CD14-positive monocyte (primary cell): ENCODE results near the gene KIF3C. TPM values are rescaled to one million over a fixed set of nuclear protein-coding genes. Genes with fewer than 3 reads are reported as not detected.
"Not testable (repeated sequence)": the region's sequence is repeated elsewhere in the genome, so short reads cannot be mapped to it uniquely, and the experiment has no call there.

Experiments
- DNase-seq, 3 donors: peaks; one replicate each; pipeline ENCODE4 v3.0.0-alpha.2; 2011 to 2022
- H2AFZ ChIP-seq: 2 replicates; pipeline ENCODE4 v1.6.0; 2012; ENCODE audit warnings: mild to moderate bottlenecking, low read depth, low read length, inconsistent platforms; ENCODE audit not compliant: insufficient read depth, poor library complexity, severe bottlenecking
- H3K27ac ChIP-seq, 2 donors: 1 replicate in 1 of 2; 2 replicates in 1 of 2; pipeline ENCODE4 v1.5.1; 2012 to 2013; ENCODE audit warnings: low read length in 2 of 2, control low read depth in 1 of 2, inconsistent platforms in 1 of 2, low read depth in 1 of 2, mild to moderate bottlenecking in 1 of 2
- H3K27me3 ChIP-seq, 2 donors: one replicate each; pipeline versions ENCODE4 v1.6.0 to v1.6.1; 2011 to 2013; ENCODE audit warnings: low read length in 2 of 2; ENCODE audit not compliant: control insufficient read depth in 2 of 2, insufficient read depth in 2 of 2
- H3K36me3 ChIP-seq, 2 donors: replicated peaks in 1 of 2; 1 replicate in 1 of 2; 2 replicates in 1 of 2; pipeline versions ENCODE4 v1.5.1 to v1.6.1; 2012 to 2013; ENCODE audit warnings: low read length in 2 of 2, control low read depth in 1 of 2, inconsistent platforms in 1 of 2, mild to moderate bottlenecking in 1 of 2; ENCODE audit not compliant: insufficient read depth in 2 of 2, control insufficient read depth in 1 of 2
- H3K4me1 ChIP-seq, 2 donors: 1 replicate in 1 of 2; 2 replicates in 1 of 2; pipeline versions ENCODE4 v1.5.1 to v1.6.1; 2012 to 2013; ENCODE audit warnings: low read length in 2 of 2, control low read depth in 1 of 2, inconsistent platforms in 1 of 2, mild to moderate bottlenecking in 1 of 2, moderate library complexity in 1 of 2; ENCODE audit not compliant: insufficient read depth in 2 of 2, control insufficient read depth in 1 of 2
- H3K4me2 ChIP-seq: replicated peaks from 2 replicates; pipeline ENCODE3; 2012; ENCODE audit warnings: low read length, moderate library complexity, mild to moderate bottlenecking; ENCODE audit not compliant: poor library complexity, severe bottlenecking; ENCODE audit errors: extremely low read depth
- H3K4me3 ChIP-seq, 3 experiments: fragments of 200-600 bp in 1 of 3; sonication (generic) in 1 of 3; replicated peaks in 1 of 3; 1 replicate in 2 of 3; 2 replicates in 1 of 3; pipeline ENCODE4 v1.5.1; 2011 to 2013; ENCODE audit warnings: low read length in 3 of 3, mild to moderate bottlenecking in 3 of 3, control low read depth in 2 of 3, low read depth in 2 of 3, inconsistent platforms in 1 of 3, moderate library complexity in 1 of 3
- H3K79me2 ChIP-seq: 2 replicates; pipeline ENCODE4 v1.6.0; 2012; ENCODE audit warnings: mild to moderate bottlenecking, control low read depth, inconsistent platforms, low read length, moderate library complexity; ENCODE audit not compliant: insufficient read depth
- H3K9ac ChIP-seq: 2 replicates; pipeline ENCODE4 v1.6.0; 2017; ENCODE audit warnings: low read length, mild to moderate bottlenecking; ENCODE audit not compliant: insufficient read depth, poor library complexity, severe bottlenecking
- H3K9me3 ChIP-seq, 2 donors: replicated peaks in 1 of 2; 1 replicate in 1 of 2; 2 replicates in 1 of 2; pipeline versions ENCODE4 v1.5.1 to v1.6.1; 2012 to 2013; ENCODE audit warnings: low read length in 2 of 2, control low read depth in 1 of 2; ENCODE audit not compliant: control insufficient read depth in 1 of 2, insufficient read depth in 1 of 2
- H4K20me1 ChIP-seq: 2 replicates; pipeline ENCODE4 v1.6.0; 2012; ENCODE audit warnings: mild to moderate bottlenecking, low read length, control low read depth, moderate library complexity; ENCODE audit not compliant: insufficient read depth
- H3K27ac Mint-ChIP-seq, 7 donors: one replicate each; pipeline ENCODE4 v1.8.0; 2020; ENCODE audit warnings: mild to moderate bottlenecking in 7 of 7, mixed read lengths in 7 of 7, moderate library complexity in 6 of 7, inconsistent platforms in 2 of 7
- H3K27me3 Mint-ChIP-seq, 3 donors: one replicate each; pipeline ENCODE4 v1.8.0; 2021 to 2022; ENCODE audit warnings: low read depth in 3 of 3, mild to moderate bottlenecking in 3 of 3, mixed read lengths in 3 of 3, moderate library complexity in 3 of 3, inconsistent platforms in 1 of 3
- H3K36me3 Mint-ChIP-seq, 2 donors: one replicate each; pipeline ENCODE4 v1.8.0; 2020; ENCODE audit warnings: mixed read lengths in 2 of 2, inconsistent platforms in 1 of 2, mild to moderate bottlenecking in 1 of 2
- H3K4me1 Mint-ChIP-seq: one replicate; pipeline ENCODE4 v1.8.0; 2020; ENCODE audit warnings: mild to moderate bottlenecking, mixed read lengths
- H3K4me3 Mint-ChIP-seq, 2 donors: one replicate each; pipeline ENCODE4 v1.8.0; 2020; ENCODE audit warnings: mild to moderate bottlenecking in 2 of 2, mixed read lengths in 2 of 2, moderate library complexity in 1 of 2
- H3K9me3 Mint-ChIP-seq, 7 donors: one replicate each; pipeline ENCODE4 v1.8.0; 2020 to 2022; ENCODE audit warnings: mixed read lengths in 7 of 7, mild to moderate bottlenecking in 6 of 7, moderate library complexity in 6 of 7, inconsistent platforms in 2 of 7
- WGBS: methylation state at CpG from one replicate; pipeline ENCODE4 v1.1.5; 2013; ENCODE audit warnings: missing lambda C conversion rate; ENCODE audit not compliant: insufficient coverage; 5-methylcytosine and 5-hydroxymethylcytosine counted together
- intact Hi-C, 2 donors: fragments of 100-400 bp; cut with micrococcal nuclease; formaldehyde crosslinking; loops; one replicate each; pipeline versions ENCODE4 v1.15.0 to v1.15.1; 2023
- polyA plus RNA-seq, 3 donors: library from polyadenylated mRNA; depleted of rRNA in 1 of 3; unstranded in 2 of 3; stranded (reverse) in 1 of 3; fragments of 300-500 nt in 2 of 3; fragments of >200 nt in 1 of 3; fragmentation: Illumina TruSeq in 2 of 3; gene quantifications; 1 replicate in 2 of 3; 2 replicates in 1 of 3; pipeline ENCODE4 v1.2.3, GENCODE V29; 2012 to 2021
- TF ChIP-seq, protein P1 (sequence below): fragments of 200-600 bp; IDR thresholded peaks from one replicate; pipeline ENCODE4 v1.8.0; 2022; ENCODE audit warnings: antibody characterized with exemption, mild to moderate bottlenecking

Gene KIF3C
- polyA plus RNA-seq, 3 donors = 0.28 to 0.97 (median 0.47) TPM

DNA sequence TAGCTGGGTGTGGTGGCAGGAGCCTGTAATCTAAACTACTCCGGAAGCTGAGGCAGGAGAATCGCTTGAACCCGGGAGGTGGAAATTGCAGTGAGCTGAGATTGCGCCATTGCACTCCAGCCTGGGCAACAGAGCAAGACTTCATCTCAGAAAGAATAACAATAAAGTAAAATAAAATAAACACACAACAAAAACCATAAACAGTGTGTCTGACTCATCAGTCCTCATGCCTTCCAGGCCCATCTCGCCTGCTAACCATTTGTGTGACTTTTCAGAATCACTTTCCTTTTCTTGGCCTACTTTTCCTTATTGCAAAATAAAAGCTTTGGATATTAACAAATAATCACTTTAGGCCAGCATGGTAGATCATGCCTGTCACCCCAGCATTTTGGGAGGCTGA is 62.0 kb downstream of the KIF3C start:
- Mint-ChIP-seq H3K9me3 (no peaks in the 10 kb centered on the region), H3K36me3 (no peaks in the 10 kb centered on the region), H3K4me1 (peaks cover 9% of the 10 kb centered on the region), H3K27ac (no peak overlapping the region), H3K27me3 (peaks cover 7 to 12% (median 11%) of the 10 kb centered on the region in 3 donors), H3K4me3 (no peak overlapping the region)
- Histone ChIP-seq H3K4me3 (no peak overlapping the region), H3K27ac (no peak overlapping the region), H4K20me1 (no peaks in the 10 kb centered on the region), H3K4me2 (no peak overlapping the region), H3K79me2 (no peaks in the 10 kb centered on the region), H3K9me3 (no peaks in the 10 kb centered on the region), H3K36me3 (no peaks in the 10 kb centered on the region), H3K4me1 (peaks cover 6 to 7% of the 10 kb centered on the region in 2 donors), H3K27me3 (no peaks in the 10 kb centered on the region), H3K9ac (no peak overlapping the region), H2AFZ (no peak overlapping the region)
- intact Hi-C loops = no loop called here
- WGBS = 100% methylated on average over 3 of the region's 5 CpGs
- TF ChIP-seq, protein P1, sequence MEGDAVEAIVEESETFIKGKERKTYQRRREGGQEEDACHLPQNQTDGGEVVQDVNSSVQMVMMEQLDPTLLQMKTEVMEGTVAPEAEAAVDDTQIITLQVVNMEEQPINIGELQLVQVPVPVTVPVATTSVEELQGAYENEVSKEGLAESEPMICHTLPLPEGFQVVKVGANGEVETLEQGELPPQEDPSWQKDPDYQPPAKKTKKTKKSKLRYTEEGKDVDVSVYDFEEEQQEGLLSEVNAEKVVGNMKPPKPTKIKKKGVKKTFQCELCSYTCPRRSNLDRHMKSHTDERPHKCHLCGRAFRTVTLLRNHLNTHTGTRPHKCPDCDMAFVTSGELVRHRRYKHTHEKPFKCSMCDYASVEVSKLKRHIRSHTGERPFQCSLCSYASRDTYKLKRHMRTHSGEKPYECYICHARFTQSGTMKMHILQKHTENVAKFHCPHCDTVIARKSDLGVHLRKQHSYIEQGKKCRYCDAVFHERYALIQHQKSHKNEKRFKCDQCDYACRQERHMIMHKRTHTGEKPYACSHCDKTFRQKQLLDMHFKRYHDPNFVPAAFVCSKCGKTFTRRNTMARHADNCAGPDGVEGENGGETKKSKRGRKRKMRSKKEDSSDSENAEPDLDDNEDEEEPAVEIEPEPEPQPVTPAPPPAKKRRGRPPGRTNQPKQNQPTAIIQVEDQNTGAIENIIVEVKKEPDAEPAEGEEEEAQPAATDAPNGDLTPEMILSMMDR = no peak
- no peak for DNase-seq

DNA sequence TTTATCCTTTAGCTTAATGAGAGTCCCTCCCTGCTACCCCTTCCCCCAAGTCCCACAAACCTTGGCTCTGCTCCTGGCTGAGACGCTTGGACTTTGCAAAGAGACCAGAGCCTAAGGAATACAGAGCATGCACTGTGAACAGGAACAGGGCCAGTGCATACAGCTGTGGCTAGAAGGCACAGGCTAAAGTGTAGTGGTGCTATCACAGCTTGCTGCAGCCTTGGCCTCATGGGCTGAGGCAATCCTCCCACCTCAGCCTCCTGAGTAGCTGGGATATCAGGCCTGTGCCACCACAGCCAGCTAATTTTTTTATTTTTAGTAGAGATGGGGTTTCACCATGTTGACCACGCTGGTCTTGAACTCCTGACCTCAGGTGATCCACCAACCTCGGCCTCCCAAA is 64.5 kb downstream of the KIF3C start:
- TF ChIP-seq, protein P1 = no peak
- H3K79me2 ChIP-seq = no peaks in the 10 kb centered on the region
- Mint-ChIP-seq H3K27ac (no peak overlapping the region), H3K9me3 (peaks cover 0 to 2% (median 0%) of the 10 kb centered on the region in 7 donors), H3K36me3 (no peaks in the 10 kb centered on the region), H3K4me1 (peaks cover 9% of the 10 kb centered on the region), H3K4me3 (no peak overlapping the region), H3K27me3 (peaks cover 7 to 12% (median 8%) of the 10 kb centered on the region in 3 donors)
- H4K20me1 ChIP-seq = no peaks in the 10 kb centered on the region
- no peak overlapping the region for H3K9ac ChIP-seq
- H3K36me3 ChIP-seq = no peaks in the 10 kb centered on the region
- intact Hi-C loops = no loop called here
- H3K9me3 ChIP-seq = no peaks in the 10 kb centered on the region
- no peak overlapping the region for H2AFZ ChIP-seq
- no peak overlapping the region for H3K4me3 ChIP-seq
- H3K4me1 ChIP-seq = peaks cover 6 to 7% of the 10 kb centered on the region in 2 donors
- no peak overlapping the region for H3K4me2 ChIP-seq
- no peaks in the 10 kb centered on the region for H3K27me3 ChIP-seq
- no peak overlapping the region for H3K27ac ChIP-seq
- DNase-seq = no peak
- WGBS = 96% methylated on average over 3 of the region's 3 CpGs

DNA sequence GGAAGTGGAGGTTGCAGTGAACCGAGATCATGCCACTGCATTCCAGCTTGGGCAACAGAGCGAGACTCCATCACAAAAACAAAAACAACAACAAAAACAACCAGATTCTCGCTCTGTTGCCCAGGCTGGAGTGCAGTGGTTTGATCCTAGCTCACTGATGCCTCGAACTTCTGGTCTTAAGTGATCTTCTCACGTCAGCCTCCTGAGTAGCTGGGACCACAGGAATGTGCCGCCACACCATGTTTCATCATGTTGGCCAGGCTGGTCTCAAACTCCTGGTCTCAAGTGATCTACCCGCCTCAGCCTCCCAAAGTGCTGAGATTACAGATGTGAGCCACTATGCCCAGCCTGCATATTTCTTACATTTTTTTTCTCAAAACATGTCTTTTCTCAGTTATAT is 64.9 kb downstream of the KIF3C start:
- H3K4me3 Mint-ChIP-seq, H3K9ac ChIP-seq, H3K4me3 ChIP-seq, H3K27me3 ChIP-seq, H4K20me1 ChIP-seq, H3K9me3 ChIP-seq, H3K36me3 Mint-ChIP-seq, H3K4me1 Mint-ChIP-seq, H3K9me3 Mint-ChIP-seq, H3K36me3 ChIP-seq, H2AFZ ChIP-seq, intact Hi-C loops, H3K79me2 ChIP-seq, DNase-seq, H3K4me1 ChIP-seq, H3K4me2 ChIP-seq, H3K27ac ChIP-seq, H3K27ac Mint-ChIP-seq: not testable (repeated sequence)
- 69% methylated on average over 5 of the region's 7 CpGs for WGBS
- peaks cover 8 to 12% (median 8%) of the 10 kb centered on the region in 3 donors for H3K27me3 Mint-ChIP-seq
